GM19239 (cell line): ENCODE data around the gene LRRC59.

Source experiments
- DNase-seq: peaks from one replicate; pipeline ENCODE4 v3.0.0; 2011; ENCODE audit warnings: low spot score; ENCODE audit not compliant: insufficient read length
- FAIRE-seq: peaks from 2 replicates; lab custom pipeline; 2011; peaks lifted over from hg19 to GRCh38; lab: Jason Lieb, UNC

Gene LRRC59

DNA sequence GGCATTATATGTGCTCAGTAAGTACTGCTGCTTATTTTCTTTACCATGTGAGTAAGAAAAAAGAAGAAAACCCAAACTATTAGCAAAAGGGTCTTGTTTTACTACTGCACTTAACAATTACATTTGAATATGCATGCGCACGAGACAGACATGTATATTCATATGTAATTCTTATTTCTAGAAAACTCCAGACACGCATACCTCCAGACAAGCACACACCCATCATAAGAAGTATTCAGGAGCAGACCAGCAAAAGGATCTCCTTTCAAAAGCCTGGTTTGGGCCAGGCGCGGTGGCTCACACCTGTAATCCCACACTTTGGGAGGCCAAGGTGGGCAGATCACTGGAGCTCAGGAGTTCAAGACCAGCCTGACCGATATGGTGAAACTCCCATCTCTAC, 7.8 kb downstream of the LRRC59 start:
- FAIRE-seq = no peak

DNA sequence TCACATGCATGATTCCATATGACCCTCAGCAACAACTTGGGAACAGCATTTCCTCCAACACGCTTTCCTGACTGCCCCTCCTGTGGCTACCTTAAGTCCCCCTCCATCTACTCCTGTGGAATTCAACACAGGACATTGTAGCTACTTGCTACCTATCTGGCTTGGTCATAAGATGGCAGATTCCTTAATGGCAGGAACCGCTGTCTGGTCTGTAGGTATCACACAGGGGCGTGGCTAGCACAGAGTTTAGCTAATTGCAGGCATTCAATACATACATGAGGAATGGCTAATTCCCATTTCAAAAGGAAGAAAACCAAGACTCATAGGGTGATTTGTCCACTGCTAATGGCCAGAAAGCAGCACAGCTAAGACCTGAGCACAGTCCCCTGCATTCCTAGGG, 8.6 kb downstream of the LRRC59 start:
- FAIRE-seq (no peak), DNase-seq (no peak)

More for the DNA sequence above, 7.8 kb downstream of the LRRC59 start:
- no peak for DNase-seq

DNA sequence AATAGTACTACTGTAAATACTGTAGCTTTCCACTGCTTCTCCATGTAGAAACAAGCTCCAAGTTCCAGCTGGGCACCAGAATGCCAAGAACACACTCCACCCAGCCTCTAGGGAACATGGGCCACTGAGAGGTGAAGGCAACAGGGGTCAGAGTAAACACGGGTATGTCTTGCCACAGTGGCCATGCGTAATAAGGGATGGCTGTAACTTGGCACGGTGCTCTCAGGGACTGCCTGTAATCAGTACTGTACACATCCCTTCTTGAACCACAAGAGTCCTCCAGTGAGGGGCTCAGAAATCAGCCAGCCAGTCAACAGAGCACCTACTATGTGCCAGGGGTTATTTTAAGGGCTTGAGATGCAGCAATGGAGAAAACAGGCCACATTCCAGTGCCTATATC, 10.8 kb downstream of the LRRC59 start:
- DNase-seq (no peak), FAIRE-seq (no peak)

DNA sequence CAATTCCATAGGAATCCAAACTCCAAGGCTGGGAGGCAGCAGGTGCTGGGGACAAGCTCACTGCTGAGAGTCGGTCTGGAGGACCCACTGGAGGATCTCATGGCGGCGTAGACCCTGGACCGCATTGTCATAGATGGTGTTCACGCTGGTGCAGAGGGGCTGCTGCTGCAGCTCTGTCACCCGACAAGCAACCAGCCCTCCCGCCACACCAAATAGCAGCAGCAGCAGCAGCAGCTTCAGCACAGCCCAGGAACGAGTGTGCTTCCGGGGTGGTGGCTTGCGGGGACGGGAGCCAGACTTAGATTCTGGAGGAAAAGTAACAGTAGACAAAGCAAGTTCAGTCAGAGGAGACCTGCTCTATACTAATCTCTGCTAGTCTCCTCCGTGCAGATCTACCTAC, 14.4 kb downstream of the LRRC59 start:
- FAIRE-seq (no peak), DNase-seq (no peak)

DNA sequence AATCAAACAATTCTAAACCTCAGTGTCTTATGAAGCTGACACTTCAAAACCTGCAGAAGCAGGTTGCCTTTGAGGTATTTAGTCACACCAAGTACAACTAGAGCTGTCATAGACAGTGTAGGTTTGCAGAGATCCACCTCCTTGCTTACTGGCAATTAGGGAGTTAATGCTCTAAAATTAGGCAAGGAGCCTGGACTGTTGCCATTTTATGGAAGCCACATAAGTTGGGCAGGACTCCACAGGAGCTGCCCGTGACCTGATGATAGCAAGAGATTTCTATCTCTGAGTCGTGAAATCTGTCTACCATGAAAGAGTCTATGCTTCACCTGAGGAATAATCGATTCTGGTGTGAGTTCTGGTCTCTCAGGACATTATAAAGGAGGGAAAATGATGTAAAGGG, 15.4 kb downstream of the LRRC59 start:
- no peak for FAIRE-seq
- no peak for DNase-seq

DNA sequence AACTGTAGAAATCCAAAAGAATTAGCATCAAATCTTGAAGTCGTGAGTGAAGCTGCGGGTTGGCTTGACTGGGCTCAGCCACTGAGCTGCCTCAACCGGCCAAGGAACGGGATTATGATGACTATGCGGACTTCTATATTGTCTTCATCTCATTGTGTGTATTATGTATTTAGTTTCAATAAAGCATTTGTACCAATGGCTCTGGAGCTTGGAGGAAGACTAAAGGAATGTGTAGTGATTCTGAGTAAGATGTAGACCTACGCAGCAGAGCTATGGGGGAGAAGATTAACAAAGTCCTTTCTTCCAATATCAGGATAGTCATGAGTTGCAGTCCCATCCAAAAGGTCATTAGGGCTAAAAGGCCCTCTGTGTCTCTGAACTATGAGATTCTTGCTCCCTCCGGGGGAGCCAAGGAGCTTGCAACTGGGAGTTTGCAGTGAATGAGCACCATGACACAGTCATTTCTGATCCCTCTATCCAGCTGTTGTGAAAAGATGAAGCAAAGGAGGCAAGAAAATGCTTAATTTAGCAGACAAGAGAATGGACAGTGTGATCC, 16.0 kb downstream of the LRRC59 start:
- no peak for FAIRE-seq

DNA sequence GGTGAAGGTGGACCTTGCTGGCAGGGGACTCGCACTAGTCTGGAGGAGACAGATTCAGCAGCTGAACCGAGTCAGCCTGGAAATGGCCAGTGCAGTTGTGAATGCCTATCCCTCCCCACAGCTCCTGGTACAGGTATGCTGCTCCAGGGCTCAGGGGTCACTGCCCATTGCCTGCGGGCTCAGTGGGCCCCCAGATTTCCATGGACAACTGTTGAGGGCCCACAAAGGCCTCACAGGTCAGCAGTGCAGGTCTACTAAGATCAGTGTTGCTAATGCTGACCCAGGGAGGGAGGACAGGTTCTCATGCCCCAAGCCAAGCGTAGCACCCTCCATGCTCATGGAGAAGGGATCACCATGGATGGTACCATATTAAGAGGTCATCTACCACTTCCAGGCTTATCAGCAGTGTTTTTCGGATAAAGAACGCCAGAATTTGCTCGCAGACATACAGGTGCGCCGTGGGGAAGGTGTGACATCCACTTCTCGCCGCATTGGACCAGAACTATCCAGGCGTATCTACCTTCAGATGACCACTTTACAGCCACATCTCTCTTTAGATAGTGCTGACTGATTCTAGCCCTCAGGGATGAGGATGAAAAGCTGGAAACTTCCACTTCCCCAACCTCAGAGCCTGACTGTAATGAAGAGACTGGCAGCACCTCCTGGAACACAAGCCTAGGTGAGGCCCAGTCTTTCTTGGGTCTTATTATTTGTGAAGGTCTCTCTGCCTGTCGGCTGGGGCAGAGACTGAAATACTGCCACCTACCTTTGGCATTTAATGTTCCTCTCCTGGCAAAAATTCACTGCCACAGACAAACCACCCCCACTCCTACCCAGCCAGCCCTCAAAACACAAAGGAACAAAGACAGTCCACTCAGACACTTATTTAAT, 16.7 kb downstream of the LRRC59 start:
- no peak for FAIRE-seq
- DNase-seq = no peak

More for the DNA sequence above, 16.0 kb downstream of the LRRC59 start:
- no peak for DNase-seq

DNA sequence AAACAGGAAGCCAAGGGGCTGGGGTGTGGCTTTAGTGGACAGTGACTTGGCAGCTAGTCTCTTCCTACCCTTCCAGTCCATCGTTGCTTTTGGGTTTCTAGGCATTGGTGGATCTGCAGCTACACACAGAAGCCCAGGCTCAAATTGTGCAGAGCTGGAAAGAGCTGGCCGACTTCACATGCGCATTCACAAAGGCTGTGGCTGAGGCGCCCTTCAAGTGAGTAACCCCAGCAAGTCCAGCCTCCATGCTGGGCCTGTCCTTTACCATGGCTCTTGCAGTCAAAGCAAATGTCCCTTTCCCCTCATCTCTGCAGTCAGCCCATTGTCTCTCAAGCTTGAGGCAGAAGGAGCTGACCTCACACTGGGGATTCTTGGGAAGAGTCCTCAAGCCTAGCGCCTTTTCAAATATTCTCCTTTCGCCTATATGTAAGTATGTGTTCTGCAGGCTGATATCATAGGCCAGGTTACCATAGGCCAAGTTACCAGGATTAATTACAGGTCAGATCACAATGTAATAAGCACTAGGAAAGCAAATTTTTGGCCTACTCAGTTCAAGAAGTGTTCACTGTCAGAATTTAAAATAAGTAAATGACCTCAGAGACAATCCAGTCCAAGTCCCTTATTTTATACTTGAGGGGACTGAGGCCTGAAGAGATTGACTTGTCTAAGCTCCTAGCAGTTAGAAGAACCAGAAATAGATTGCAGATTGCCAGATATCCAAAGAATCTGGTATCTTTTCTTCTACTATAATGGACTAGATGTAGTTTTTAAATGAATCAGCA, 17.8 kb downstream of the LRRC59 start:
- FAIRE-seq (no peak), DNase-seq (no peak)

DNA sequence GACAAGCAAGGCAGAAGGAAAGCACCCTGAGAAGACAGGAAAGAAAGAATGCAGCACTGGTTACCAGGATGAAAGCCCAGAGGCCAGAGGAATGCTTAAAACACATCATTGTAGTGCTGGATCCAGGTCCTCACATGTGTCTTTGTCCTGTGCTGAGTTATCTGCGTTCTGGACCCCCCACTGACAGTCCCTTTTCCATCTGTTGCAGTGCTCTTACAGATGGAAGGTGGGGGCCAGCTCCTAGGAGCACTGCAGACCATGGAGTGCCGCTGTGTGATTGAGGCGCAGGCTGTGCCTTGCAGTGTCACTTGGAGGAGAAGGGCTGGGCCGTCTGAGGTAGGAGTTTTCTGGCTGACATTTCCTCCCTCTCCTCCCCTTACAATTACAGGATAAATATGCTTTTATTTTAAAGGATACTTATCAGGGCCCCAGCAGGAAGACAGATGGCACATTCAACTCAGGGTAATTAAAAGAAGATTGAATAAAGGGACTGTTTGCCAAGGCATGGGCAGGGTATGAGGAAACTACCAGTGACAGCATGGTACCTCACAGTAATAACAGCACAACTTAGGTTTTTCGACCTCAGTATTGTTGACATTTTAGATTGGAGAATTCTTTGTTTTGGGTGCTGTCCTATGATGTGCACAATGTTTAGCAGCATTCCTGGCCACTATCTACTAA, 21.3 kb downstream of the LRRC59 start:
- FAIRE-seq (no peak), DNase-seq (no peak)

DNA sequence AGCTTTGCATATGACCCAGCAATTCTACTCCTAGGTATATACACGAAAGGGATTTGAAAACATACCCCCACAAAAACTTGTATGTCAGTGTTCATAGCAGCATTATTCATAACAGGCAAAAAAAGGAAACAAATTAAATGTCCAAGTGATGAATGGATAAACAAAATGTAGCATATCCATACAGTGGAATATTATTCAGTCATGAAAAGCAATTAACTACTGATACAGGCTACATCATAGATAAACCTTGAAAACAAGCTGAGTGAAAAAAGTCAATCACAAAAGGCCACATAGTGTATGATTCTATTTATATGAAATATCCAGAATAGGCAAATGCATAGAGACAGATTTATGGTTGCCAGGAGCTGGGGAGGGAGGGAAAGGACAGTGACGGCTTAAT, 23.6 kb downstream of the LRRC59 start:
- no peak for FAIRE-seq
- no peak for DNase-seq

DNA sequence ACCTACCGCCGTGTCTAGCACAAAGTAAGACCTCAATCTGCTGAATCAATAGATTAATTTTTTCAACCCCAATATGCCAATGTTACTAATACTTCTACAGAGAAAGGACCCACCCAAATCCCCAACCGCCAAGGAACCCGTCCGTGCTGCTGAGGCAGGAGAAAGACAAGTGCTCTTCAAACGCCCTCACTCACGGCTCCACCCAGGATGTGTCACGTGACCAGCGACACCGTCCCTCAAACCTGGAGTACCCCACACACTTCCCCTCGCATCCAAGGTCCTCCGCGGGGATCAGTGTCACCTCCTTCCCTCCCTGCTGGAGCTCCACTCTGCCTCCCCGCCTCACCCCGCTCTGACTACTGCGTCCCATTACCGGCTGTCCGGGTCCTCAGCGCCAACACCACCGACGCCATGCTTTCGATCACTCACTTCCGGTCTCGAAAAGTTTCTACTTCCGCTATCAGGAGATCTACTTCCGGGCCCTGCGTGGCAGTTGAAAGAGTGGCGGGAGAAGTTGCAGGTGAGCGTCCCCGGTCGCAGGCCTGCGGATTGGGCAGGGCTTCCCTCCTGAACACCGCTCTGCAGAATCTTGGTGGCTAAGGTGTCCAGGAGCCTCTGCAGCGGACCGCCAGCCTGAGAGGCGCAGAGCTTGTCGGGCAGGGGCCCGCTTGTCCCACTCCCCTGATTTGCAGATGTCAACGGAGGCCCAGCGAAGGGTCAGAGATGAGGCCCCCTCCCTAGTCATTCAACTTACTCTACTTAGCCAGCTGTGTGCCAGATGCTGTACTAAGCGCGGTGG, 24.4 kb downstream of the LRRC59 start, which contains the start of the genes EME1 and MRPL27:
TSS of gene EME1 (plus strand) at position 472 of the 799 bp plus-strand sequence. CDS start 1,980 bp downstream, outside the sequence.
TSS of gene MRPL27 (minus strand) at position 427 of the 799 bp plus-strand sequence. CDS start at position 413, 14 bp downstream.
- DNase-seq = peak; percentile 88
- peak; percentile 96 for FAIRE-seq

DNA sequence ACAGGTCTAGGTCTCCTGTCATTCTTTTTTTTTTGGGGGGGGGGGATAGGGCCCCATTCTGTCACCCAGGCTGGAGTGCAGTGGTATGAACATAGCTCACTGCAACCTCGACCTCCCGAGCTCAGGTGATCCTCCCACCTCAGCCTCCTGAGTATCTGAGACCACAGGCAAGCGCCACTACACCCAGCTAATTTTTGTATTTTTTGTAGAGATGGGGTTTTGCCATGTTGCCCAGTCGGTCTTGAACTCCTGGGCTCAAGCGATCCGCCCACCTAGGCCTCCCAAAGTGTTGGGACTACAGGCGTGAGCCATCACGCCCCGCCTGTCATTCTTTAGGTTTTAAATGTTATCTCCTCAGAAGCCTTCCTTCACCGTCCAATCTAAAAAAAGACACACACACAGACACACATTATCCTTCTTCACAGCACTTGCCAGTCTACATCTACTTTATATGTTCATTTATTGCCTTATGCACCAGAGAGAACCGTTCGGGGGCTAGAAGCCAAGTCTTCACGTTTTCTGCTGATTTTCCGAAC, 25.0 kb downstream of the LRRC59 start:
- DNase-seq = no peak
- FAIRE-seq = no peak

DNA sequence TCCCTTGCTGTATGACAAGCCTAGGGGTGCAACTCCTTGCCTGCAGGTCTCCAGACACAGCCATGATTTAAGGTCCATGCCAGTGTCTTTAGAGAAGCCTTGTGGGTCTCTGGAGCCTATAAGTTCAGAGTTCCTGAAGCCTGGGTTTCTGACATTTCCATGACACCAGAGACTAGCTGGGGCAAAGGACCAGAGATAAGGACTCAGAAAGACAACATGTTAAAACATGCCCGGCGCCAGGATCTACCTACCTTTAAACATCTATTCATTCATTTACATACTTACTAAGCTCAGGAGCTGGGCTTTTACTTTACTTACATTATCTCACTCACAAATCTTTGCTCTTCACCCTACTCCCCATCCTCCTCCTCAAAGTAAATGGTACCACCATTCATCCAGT, 25.8 kb downstream of the LRRC59 start:
- DNase-seq (no peak), FAIRE-seq (no peak)

DNA sequence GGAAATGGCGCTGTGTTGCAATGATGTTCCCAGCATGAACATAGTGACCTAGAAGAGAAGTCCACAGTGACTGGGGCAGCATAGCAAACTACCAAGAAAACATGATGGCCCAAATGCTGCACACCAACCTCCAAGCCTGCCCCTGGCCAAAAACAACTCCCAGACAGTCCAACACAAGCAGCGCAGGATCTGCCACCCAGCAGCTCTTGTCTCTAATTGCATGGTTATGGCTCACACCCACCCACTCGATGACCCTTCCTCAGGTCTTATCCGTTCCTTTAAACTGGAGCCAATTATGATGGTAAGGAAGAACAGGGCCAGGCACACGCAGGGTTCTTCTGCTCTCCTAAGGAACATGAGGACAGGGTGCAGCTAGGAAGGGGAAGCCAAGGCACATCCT, 27.3 kb downstream of the LRRC59 start:
- FAIRE-seq = no peak

DNA sequence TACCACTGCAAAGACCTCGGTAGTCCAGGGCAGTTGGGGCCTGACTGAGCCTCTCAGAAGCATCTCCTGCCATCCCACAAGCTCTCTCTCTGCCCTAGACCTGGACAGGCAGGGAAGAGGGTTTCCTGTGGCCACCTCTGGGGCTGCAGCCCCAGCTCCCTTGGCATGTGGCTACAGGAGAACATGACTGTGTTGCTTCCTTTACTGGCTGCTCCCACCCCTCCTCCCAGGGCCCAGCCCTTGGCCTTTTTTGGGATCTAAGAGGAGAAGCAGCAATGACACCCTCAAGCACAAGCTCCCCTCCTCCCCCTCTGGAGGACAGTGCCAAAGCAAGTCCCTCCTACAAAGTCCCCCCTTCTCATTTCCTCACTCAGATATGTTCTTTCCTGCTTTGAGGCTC, 29.9 kb downstream of the LRRC59 start:
- no peak for DNase-seq
- FAIRE-seq = no peak

More for the DNA sequence above, 27.3 kb downstream of the LRRC59 start:
- DNase-seq = no peak

DNA sequence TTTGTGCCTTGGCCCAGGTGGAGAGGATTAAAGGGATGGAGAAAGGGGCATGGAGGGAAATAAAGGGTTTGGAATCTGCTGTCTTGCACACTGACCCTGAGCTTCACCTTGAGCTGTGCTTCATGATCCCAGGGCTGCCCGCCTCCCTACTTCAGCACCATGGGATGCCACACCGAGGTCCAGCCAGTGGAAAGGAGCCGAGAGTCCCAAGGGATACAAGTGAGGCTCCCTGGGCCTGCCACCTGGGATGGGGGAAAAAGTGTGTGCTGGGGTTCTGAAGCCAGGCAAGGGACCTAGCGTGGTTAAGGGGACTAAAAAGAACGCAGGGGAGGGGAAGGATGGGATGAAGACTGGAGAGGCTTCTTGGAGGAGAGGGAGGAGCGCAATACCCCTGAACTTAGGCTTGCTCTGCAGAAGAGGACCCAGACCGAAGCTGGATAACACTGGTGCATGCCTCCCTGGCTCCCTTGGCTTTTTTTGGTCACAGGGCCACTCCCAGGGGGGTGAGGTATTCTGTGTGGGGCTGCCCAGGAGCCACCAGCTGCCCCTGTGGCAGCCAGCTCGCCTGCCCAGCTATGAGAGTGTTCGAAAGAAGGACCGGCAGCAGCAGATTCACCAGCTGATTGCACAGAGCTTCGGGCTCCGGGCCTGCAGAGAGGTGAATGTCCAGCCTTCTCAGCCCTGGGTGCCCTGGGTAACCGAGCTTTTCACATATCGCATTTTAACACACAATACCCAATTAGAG, 31.5 kb downstream of the LRRC59 start:
- FAIRE-seq (no peak), DNase-seq (no peak)

DNA sequence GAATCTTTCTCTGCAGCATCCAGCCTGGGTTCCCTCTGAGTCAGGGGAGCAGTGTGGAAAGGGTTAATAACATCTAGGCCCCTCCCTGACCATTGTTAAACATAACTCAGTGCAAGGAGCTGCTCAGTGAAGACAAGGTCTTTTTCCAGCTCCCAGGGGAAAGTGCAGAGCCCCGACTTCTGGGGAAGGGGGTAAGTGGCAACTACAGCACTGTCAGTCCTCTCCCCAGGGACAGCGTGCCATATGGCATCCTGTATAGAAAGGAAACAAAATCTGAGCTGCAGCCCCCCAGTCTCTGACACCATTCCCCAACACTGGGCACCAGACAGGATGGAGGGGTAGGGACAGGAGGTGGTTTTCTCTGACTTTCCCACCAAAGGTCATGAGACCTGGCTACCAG, 32.2 kb downstream of the LRRC59 start:
- FAIRE-seq = no peak
- no peak for DNase-seq

DNA sequence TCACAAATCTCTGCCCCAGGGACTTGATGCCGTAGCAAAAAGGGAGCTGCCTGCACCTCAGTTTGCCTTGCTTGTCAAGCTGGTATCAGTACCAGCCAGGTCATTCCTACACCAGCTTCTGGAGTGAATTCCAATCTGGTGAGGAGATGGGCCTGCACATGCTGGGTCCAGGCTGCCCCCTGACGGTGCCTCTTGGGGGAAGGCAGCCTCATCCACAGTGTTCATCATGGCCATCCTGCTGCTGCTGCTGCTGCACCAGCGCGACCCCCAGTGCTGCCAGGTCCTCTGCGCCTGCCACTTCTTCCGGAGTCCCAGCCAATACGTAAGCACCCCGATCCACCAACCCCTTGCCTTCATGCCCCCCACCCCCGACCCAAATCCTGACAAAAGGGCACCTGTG, 32.6 kb downstream of the LRRC59 start:
- DNase-seq (no peak), FAIRE-seq (no peak)

DNA sequence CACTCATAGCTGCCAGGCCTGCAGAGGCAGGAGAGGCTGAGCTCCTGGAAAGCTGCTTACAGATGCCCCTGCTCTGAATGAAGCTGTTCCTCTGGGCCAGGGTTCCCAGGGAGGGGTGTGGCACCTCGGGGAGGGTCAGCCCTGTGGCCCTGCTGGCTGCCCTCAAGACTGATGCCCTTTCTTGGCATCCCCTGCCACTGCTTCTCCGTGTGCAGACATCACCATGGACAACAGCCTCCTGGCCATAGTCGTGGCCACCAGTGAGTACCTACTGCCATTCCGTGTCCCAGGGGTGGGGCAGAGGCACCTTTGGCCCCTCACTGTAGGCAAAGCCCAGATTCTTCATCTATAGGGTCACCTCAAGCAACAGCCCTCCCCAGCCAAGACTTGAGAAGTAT, 33.3 kb downstream of the LRRC59 start:
- DNase-seq = no peak
- no peak for FAIRE-seq
